ENCODE data around the gene LPP.

LPP gene

DNA sequence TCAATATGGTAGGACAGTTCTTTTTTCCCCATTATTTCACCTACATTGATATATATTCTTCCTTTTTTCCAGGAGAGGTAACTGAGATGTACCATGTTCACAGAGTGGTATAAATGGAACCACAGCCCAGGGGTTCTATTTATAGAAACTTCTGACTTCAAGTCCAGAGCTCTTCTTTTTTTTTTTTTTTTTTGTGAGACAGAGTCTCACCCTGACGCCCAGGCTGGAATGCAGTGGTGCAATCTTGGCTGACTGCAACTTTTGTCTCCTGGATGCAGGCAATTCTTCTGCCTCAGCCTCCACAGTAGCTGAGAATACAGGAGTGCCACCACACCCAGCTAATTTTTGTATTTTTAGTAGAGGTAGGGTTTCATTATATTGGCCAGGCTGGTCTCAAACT is 750.7 kb downstream of the LPP start:
- TF ChIP-seq EZH2 (IDR thresholded peaks at IDR 0.05; ENCODE audit: borderline replicate concordance, low read depth, low read length, severe bottlenecking) = no peak
- TF ChIP-seq, protein P1, sequence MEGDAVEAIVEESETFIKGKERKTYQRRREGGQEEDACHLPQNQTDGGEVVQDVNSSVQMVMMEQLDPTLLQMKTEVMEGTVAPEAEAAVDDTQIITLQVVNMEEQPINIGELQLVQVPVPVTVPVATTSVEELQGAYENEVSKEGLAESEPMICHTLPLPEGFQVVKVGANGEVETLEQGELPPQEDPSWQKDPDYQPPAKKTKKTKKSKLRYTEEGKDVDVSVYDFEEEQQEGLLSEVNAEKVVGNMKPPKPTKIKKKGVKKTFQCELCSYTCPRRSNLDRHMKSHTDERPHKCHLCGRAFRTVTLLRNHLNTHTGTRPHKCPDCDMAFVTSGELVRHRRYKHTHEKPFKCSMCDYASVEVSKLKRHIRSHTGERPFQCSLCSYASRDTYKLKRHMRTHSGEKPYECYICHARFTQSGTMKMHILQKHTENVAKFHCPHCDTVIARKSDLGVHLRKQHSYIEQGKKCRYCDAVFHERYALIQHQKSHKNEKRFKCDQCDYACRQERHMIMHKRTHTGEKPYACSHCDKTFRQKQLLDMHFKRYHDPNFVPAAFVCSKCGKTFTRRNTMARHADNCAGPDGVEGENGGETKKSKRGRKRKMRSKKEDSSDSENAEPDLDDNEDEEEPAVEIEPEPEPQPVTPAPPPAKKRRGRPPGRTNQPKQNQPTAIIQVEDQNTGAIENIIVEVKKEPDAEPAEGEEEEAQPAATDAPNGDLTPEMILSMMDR (IDR thresholded peaks at IDR 0.05; ENCODE audit: borderline replicate concordance, extremely low read depth, low read length, poor library complexity, severe bottlenecking) = no peak
- Histone ChIP-seq H2AFZ (ENCODE audit: low read depth, low read length) (no peak overlapping the region), H3K27ac (ENCODE audit: low read length) (no peak overlapping the region)

DNA sequence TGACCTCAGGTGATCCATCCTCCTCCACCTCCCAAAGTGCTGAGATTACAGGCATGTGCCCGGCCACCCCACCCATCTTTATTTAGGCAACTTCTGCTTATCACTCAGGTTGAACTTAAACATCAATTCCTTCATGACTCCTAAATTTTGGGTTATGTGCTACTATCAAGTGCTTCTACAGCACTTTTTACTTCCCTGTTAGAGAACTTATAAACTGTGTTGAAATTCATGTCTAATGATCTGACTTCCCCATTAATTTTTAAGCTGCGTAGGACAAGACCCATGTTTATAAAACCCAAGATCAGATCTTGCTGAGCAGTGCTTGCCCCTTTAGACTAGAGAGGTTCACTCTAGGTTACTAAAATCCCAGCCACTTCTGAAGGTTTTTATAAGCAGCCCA is 751.6 kb downstream of the LPP start:
- Histone ChIP-seq H4K20me1 (ENCODE audit: insufficient read depth, low read length) (no peaks in the 10 kb centered on the region), H3K27ac (ENCODE audit: low read length) (no peak overlapping the region), H3K4me3 (ENCODE audit: low read depth in 1 of 2, low read length in 2 of 2) (no peak overlapping the region), H3K4me1 (ENCODE audit: insufficient read depth, low read length) (no peaks in the 10 kb centered on the region), H3K79me2 (ENCODE audit: insufficient read depth, low read length) (no peaks in the 10 kb centered on the region), H3K4me2 (ENCODE audit: insufficient read depth, low read length) (no peak overlapping the region), H3K36me3 (ENCODE audit: insufficient read depth, low read length) (no peaks in the 10 kb centered on the region), H3K9me3 (ENCODE audit: insufficient read depth, low read length, severe bottlenecking) (no peaks in the 10 kb centered on the region), H3K27me3 (ENCODE audit: insufficient read depth, low read length, poor library complexity) (no peaks in the 10 kb centered on the region), H3K9ac (ENCODE audit: low read depth, low read length) (no peak overlapping the region), H2AFZ (ENCODE audit: low read depth, low read length) (no peak overlapping the region)
- DNase-seq = no peak
- no peak for ATAC-seq (ENCODE audit: insufficient read depth, low read depth)
- TF ChIP-seq EZH2 (IDR thresholded peaks at IDR 0.05; ENCODE audit: borderline replicate concordance, low read depth, low read length, severe bottlenecking) = no peak
- TF ChIP-seq, protein P1 (IDR thresholded peaks at IDR 0.05; ENCODE audit: borderline replicate concordance, extremely low read depth, low read length, poor library complexity, severe bottlenecking) = no peak

More for the DNA sequence above, 750.7 kb downstream of the LPP start:
- Histone ChIP-seq H3K4me2 (ENCODE audit: insufficient read depth, low read length) (no peak overlapping the region), H4K20me1 (ENCODE audit: insufficient read depth, low read length) (no peaks in the 10 kb centered on the region), H3K4me1 (ENCODE audit: insufficient read depth, low read length) (no peaks in the 10 kb centered on the region), H3K9ac (ENCODE audit: low read depth, low read length) (no peak overlapping the region), H3K4me3 (ENCODE audit: low read depth in 1 of 2, low read length in 2 of 2) (no peak overlapping the region), H3K9me3 (ENCODE audit: insufficient read depth, low read length, severe bottlenecking) (no peaks in the 10 kb centered on the region), H3K36me3 (ENCODE audit: insufficient read depth, low read length) (no peaks in the 10 kb centered on the region), H3K27me3 (ENCODE audit: insufficient read depth, low read length, poor library complexity) (no peaks in the 10 kb centered on the region), H3K79me2 (ENCODE audit: insufficient read depth, low read length) (no peaks in the 10 kb centered on the region)
- ATAC-seq (ENCODE audit: insufficient read depth, low read depth) (no peak), DNase-seq (no peak)

DNA sequence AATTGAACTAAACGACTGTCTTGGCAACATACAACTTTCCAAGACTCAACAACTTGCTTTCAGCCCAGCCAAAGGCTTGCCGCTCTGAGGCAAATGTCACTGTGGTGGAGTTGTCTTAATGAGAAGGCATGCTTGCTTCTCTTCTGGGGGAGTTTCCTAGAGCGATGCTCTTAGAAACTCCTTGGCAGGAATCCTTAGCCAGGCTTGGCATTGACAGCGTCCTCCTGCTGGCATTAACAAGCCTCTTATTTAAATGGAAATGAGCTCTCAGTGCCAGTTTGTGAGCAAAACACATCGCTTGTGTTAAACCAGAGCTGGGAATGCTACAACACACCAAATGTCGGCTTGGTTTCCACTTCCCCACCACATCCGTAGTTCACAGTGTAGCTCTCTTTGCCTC is 752.3 kb downstream of the LPP start:
- no peaks in the 10 kb centered on the region for H3K27me3 ChIP-seq (ENCODE audit: insufficient read depth, low read length, poor library complexity)
- no peak overlapping the region for H3K4me2 ChIP-seq (ENCODE audit: insufficient read depth, low read length)
- no peak overlapping the region for H2AFZ ChIP-seq (ENCODE audit: low read depth, low read length)
- TF ChIP-seq EZH2 (IDR thresholded peaks at IDR 0.05; ENCODE audit: borderline replicate concordance, low read depth, low read length, severe bottlenecking) = no peak
- TF ChIP-seq, protein P1 (IDR thresholded peaks at IDR 0.05; ENCODE audit: borderline replicate concordance, extremely low read depth, low read length, poor library complexity, severe bottlenecking) = no peak
- H4K20me1 ChIP-seq (ENCODE audit: insufficient read depth, low read length) = no peaks in the 10 kb centered on the region
- H3K27ac ChIP-seq (ENCODE audit: low read length) = no peak overlapping the region
- ATAC-seq (ENCODE audit: insufficient read depth, low read depth) (no peak), DNase-seq (no peak)
- no peaks in the 10 kb centered on the region for H3K79me2 ChIP-seq (ENCODE audit: insufficient read depth, low read length)
- H3K36me3 ChIP-seq (ENCODE audit: insufficient read depth, low read length) = no peaks in the 10 kb centered on the region
- no peak overlapping the region for H3K4me3 ChIP-seq (ENCODE audit: low read depth in 1 of 2, low read length in 2 of 2)
- no peak overlapping the region for H3K9ac ChIP-seq (ENCODE audit: low read depth, low read length)
- no peaks in the 10 kb centered on the region for H3K4me1 ChIP-seq (ENCODE audit: insufficient read depth, low read length)
- H3K9me3 ChIP-seq (ENCODE audit: insufficient read depth, low read length, severe bottlenecking) = no peaks in the 10 kb centered on the region

All from DND-41 (cell line).